Activated naive CD4-positive, alpha-beta T cell treated with Interleukin-2 at 50 U/mL for 16 hours (primary cell): Measurements from ENCODE around the gene CD19.
"Not testable (repeated sequence)": the region's sequence is repeated elsewhere in the genome, so short reads cannot be mapped to it uniquely, and the experiment has no call there.

Experiments used
- DNase-seq: peaks from one replicate; pipeline ENCODE4 v3.0.0-alpha.2; 2020

Gene CD19

GRCh38 chr16:28937222-28937876, 5.6 kb downstream of the CD19 start:
- DNase-seq, result no peak

DNA sequence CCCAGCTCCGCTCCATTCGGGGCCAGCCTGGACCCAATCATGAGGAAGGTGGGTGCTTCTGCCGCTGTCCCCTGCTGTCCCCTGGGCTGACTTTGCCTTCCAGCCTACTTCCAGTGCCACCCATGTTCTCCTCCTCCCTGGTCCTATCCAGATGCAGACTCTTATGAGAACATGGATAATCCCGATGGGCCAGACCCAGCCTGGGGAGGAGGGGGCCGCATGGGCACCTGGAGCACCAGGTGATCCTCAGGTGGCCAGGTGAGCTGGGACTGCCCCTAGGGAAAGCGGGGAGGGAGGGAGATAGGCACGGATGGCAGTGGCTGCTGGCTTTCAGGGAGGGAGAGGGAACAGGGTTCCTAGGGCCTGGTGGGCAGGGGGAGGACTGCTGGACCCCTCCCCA, 7.0 kb downstream of the CD19 start:
- no peak for DNase-seq

DNA sequence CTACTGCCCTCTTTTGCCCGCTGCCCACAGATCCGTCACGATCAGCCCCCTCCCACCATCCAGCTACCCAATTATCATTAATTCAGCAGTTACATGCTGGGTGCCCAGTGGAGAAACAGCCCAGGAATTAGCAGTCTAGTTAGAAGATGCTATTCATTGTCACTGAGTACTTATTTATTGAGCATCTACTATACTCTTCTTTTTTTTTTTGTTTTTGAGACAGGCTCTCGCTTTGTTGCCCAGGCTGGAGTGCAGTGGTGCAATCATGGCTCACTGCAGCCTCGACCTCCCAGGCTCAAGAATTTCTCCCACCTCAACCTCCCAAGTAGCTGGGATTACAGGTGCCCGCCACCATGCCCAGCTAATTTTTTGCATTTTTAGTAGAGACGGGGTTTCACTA, 8.1 kb downstream of the CD19 start:
- DNase-seq, result not testable (repeated sequence)

GRCh38 chr16:28943281-28943680, 11.5 kb downstream of the CD19 start:
- no peak for DNase-seq

GRCh38 chr16:28946681-28947080, 14.9 kb downstream of the CD19 start:
- no peak for DNase-seq

- peak; percentile 100 for DNase-seq
Observed at GRCh38 chr16:28950648-28951409, 19.1 kb downstream of the CD19 start, which contains the start of gene NFATC2IP. Gene NFATC2IP, plus strand, starts transcription at chr16:28950937. Its CDS starts 75 bp downstream, at chr16:28951012.

- DNase-seq, result no peak
Observed at GRCh38 chr16:28951410-28951943, 19.7 kb downstream of the CD19 start.

- no peak for DNase-seq
Observed at GRCh38 chr16:28958216-28958615, 26.4 kb downstream of the CD19 start.

- DNase-seq, result no peak
Observed at GRCh38 chr16:28958836-28959235, 27.1 kb downstream of the CD19 start.

DNA sequence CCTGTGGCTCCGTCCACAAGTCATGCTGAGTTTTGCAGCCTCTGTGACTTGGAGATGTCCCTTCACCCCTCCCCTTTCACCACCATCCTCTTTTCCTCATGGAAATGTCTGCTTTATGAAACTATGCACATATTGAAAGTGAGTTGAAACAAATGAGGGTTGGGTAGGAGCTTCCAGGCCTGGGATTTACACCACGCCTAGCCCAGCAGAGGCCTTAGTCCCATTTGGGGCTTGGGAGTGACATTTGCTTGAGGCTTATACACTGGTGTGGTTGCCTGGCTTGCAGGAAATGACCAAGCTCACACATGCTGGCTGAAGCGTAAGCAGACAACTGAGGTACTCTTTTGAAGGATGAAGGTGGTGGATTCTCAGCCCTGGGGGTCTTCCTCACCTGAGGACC, 32.3 kb downstream of the CD19 start:
- no peak for DNase-seq

DNA sequence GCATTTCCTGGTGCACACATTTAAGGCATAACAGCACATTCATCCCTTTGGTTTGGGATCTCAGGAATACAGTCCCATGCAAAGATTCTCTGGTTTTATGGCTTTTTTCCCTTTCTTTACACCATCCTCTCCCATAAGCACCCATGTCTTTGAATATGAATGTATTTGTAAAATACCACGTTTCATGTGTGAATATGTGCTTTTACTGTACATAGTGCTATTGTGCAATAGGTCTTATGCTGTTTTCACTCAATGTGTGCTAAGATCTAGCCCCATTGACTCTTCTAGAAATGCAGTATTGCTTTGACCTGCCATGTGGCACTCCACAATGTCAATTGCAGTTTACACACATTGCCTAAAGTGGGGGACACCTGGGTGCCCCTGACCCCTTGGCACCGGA, 32.7 kb downstream of the CD19 start:
- no peak for DNase-seq

DNA sequence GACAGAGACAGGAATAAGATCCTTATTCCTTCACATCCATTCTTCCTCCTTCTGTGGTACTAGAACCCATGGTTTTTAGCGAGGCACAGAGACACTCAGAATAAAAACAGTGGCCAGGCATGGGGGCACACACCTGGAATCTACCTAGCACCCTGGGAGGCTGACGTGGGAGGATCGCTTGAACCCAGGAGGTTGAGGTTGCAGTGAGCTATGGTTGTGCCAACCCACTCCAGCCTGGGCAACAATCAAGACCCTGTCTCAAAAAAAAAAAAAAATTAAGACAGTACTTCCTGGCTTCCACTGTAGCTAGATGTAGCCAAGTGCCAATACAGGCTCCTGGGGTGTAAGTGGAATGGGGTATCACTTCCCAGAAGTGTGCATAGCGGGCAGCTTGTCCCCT, 35.4 kb downstream of the CD19 start:
- DNase-seq, result no peak

DNA sequence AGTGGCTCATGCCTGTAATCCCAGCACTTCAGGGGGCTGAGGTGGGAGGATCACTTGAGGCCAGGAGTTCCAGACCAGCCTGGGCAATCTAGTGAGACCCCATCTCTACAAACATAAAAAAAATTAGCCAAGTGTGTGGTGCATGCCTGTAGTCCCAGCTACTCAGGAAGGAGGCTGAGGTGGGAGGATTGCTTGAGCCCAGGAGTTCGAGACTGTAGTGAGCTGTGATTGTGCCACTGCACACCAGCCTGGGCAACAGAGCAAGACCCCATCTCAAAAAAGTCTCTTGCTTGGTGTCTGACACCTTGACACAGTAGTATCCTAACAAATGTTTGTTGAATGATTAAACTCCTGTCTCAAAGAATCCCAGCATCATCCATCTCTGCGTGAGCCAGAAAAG, 37.9 kb downstream of the CD19 start:
- not testable (repeated sequence) for DNase-seq

GRCh38 chr16:28974007-28974436, 42.3 kb downstream of the CD19 start:
- DNase-seq, result peak; percentile 41

DNA sequence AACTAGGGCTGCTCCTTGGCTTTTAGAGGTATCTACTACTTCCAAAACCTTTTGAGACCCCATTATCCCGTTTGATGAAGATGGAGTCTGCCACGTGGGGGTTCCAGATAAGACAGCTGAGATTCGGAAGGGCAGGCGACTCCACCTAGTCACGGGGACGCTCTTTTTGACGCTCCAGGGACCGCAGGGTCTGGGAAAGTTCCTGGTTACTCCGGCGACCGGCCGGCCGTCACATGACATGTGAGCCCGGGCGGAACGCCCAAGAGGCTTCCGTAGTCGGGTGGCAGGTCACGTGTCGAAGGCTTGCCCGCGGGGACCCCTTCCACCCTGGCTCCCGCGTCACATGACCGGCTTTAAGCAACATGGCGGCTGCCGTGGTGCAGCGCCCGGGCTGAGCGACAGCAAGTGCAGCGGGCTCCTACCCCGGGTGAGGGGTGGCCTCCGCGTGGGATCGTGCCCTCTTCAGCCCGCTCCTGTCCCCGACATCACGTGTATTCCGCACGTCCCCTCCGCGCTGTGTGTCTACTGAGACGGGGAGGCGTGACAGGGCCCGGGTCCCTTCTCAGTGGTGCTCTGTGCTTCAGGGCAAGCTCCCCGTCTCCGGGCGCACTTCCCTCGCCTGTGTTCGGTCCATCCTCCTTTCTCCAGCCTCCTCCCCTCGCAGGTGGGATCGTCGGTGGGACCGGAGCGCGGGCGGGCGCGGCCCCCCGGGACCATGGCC, 42.8 kb downstream of the CD19 start, which contains the start of gene SPNS1:
SPNS1 (plus strand) TSS at position 342 of the 721 bp plus-strand sequence; CDS start at position 716, 374 bp downstream.
- DNase-seq, result peak; percentile 93

GRCh38 chr16:28975158-28975599, 43.4 kb downstream of the CD19 start:
- DNase-seq, result no peak

DNA sequence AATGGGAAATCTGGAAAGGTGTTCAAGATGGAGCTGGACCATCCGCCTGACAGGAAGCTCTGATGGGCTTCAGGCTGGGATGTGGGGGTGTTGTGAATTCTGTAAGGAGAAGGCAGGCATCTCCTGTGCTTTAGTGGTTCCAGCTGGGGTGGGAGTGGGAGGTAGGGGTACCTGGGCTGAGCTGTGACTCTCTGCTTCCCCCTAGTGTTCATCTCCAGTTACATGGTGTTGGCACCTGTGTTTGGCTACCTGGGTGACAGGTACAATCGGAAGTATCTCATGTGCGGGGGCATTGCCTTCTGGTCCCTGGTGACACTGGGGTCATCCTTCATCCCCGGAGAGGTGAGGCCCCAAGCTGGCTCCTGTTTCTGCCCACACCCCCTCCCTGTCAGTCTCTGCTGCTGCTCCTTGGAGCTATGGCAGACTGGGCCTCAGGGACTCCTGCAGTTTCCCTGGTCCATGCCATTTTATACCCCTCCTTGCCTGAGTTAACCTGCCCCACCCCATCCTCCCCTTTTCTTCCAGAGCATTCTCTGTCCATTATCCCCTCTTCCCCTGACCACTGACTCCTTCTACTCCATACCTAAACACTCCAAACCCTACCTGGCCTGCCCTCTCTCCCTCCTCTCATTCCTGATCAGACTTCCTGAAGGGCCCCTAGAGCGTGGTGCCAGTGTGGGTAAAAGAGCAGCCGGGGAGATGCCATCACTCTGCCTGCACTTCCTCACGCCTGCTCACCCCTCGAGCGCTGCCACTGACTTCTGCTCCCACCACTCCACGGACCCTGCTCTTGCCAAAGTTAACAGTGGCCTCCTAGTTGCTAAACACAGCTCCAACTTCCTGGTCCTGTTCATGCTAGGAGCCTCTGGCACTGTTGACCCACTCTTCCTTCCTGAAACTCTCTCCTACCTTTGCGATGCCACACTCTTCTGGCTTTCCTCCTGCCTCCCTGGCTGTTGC, 46.2 kb downstream of the CD19 start:
- peak; percentile 10 for DNase-seq

DNA sequence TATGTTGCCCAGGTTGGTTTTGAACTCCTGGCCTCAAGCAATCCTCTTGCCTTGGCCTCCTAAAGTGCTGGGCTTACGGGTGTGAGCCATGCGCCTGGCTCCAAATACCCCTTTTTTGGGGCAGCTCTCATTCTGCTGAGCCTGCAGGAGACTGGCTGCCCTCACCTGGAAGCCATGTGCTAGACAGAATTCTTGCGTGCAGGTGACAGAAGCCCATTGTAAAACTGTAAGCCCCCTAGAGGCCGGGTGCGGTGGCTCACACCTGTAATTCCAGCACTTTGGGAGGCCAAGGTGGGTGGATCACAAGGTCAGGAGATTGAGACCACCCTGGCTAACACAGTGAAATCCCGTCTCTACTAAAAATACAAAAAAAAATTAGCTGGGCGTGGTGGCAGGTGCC, 48.6 kb downstream of the CD19 start:
- not testable (repeated sequence) for DNase-seq

GRCh38 chr16:28980929-28981328, 49.2 kb downstream of the CD19 start:
- DNase-seq, result no peak

- DNase-seq, result peak; percentile 35
Observed at GRCh38 chr16:28981517-28981916, 49.7 kb downstream of the CD19 start.

- no peak for DNase-seq
Observed at GRCh38 chr16:28982418-28982817, 50.6 kb downstream of the CD19 start.

GRCh38 chr16:28982949-28983348, 51.2 kb downstream of the CD19 start:
- DNase-seq, result no peak
